Measurements from ENCODE around the gene GTPBP6.
"Not testable (repeated sequence)": the region's sequence is repeated elsewhere in the genome, so short reads cannot be mapped to it uniquely, and the experiment has no call there.

Gene GTPBP6

DNA sequence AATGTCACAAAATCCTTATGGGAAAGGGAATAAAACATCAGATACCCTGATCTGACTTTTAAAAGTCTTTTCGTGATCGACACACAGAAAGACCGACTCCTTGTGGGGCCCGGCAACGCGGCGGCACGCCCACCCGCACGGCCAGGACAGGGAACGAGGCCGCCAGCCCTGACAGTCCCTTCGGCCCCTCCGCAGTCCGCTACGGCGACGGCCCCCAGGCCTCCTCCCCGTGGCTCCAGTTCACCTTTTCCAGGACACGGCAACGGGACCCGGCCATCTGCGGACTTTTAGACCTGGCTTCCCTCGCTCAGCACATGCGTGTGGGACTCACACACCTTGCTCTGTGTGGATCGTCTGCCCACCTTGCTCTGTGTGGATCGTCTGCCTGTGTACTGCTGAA, 33.6 kb upstream of the GTPBP6 start:
- DNase-seq (ENCODE audit: low spot score): no peak

- no peak for DNase-seq (ENCODE audit: low spot score)
These were observed 33.1 kb upstream of the GTPBP6 start for GRCh38 chrX:351736-352135.

GRCh38 chrX:351324-351641, 32.7 kb upstream of the GTPBP6 start:
- not testable (repeated sequence) for DNase-seq (ENCODE audit: low spot score)

- no peak for DNase-seq (ENCODE audit: low spot score)
These were observed 32.1 kb upstream of the GTPBP6 start for GRCh38 chrX:350534-351323.

DNA sequence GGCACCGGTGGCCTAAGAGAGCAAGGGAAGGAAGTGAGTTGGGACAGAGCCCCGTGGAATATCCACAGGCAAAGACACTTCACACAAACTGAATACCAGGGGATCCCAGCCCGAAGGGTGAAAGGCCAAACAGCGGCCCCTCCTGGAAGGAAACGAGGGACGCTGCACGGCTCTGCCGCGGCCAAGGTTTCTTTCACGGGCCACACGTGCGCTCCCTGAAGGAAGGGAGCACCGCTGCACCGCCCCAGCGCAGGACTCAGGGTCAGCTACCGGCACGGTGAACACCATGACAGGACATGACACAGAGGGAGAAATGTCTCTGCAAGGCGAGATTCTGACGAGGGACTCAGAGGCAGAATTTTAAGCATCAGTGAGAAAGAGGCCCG, 31.5 kb upstream of the GTPBP6 start:
- DNase-seq (ENCODE audit: low spot score): no peak

GRCh38 chrX:349702-350101, 31.1 kb upstream of the GTPBP6 start:
- DNase-seq (ENCODE audit: low spot score): no peak

- DNase-seq (ENCODE audit: low spot score): no peak
These were observed 30.6 kb upstream of the GTPBP6 start for GRCh38 chrX:349196-349595.

- DNase-seq (ENCODE audit: low spot score): no peak
These were observed 30.0 kb upstream of the GTPBP6 start for GRCh38 chrX:348461-349117.

DNA sequence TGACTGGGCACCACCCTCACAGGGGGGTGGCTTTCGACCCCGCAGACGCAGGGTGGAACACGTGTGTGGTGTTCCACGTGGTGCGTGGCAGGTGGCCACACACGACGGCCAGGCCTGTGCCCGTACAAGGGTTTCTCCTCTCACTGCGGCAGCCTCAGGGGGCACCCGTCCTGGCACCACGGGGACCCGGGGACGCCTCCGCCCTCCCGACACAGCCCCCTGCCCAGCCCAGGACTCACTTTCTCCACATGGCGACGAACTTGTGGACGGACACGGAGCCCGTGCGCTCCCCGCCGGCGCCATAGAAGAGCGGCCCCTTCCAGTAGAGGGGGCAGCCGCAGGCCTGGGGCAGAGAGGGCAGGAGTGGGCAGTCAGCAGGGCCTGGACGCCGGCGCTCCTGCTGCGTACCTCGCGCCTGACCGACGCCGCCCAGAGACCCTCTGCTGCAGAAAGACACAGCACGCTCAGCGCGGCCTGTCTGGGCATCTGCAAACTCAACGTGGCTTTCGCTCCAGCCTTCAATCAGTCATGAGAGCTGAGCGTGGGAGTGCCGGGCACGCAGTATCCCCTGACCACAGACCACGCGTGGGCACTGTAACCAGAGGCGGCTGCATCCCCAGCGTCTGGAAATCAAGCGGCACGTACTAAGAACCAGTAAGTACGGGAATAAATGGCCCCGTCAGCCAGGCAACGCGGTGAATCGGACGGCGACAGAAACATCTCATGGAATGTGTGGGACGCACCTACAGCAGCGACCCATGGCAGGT, 28.9 kb upstream of the GTPBP6 start:
- no peak for DNase-seq (ENCODE audit: low spot score)

- no peak for DNase-seq (ENCODE audit: low spot score)
These were observed 27.6 kb upstream of the GTPBP6 start for GRCh38 chrX:346034-346813.

- no peak for DNase-seq (ENCODE audit: low spot score)
These were observed 26.7 kb upstream of the GTPBP6 start for GRCh38 chrX:345020-345925.

DNA sequence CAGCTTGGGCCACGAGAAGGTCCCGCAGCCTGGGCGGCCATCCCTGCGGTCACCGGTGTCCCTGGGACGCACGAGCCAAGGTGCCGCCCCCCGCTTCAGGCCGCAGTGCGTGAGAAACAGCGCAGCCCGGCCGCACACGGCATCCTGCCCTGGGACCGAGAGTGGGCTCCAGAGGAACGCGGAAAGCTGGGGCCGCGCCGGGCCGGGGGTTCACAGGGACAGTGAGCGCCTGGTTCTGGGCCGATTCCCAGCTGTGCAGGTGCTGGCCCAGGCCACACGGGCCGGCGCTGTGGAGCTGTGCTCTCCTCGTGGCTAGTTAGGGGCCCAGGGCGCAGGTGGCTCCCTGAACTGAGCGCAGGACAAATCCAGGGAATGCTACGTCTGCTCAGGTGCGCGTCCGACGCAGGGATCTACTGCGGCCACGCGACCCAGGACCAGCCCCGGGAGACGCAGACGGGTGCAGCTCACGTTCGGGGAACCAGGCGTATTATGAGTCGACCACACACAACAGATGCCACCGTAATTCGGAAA, 25.8 kb upstream of the GTPBP6 start:
- DNase-seq (ENCODE audit: low spot score): no peak

- DNase-seq (ENCODE audit: low spot score): no peak
These were observed 23.0 kb upstream of the GTPBP6 start for GRCh38 chrX:341541-342101.

DNA sequence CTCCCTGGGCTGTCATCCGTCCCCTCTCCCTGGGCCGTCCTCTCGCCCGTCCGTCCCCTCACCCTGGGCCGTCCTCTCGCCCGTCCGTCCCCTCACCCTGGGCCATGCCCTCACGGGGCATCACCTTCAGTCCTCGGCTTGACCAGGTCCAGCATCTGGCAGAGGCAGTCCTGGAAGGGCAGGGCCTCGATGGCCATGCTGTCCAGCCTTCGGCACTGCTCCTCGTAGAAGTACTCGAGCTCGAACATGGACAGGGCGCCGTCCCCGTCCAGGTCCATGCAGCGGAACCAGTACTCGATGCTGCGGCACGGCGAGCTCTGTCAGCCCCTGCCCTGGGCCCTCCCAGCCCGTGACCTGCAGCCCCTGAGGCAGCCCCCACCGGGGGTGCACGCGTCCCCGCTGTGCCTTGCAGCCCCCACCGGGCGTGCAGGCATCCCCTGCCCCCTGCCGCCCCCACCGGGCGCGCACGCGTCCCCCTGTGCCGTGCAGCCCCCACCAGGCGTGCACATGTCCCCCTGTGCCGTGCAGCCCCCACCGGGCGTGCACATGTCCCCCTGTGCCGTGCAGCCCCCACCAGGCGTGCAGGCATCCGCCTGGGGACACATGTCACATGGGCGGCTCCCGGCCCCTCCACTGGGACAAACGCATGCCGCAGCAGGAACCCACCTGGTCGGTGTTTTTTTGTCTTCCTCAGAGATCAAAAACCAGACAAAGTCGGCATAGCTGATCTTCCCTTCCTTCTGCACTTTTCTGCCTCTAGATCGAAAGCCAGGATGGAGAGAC, 22.2 kb upstream of the GTPBP6 start:
- no peak for DNase-seq (ENCODE audit: low spot score)

GRCh38 chrX:340121-340520, 21.5 kb upstream of the GTPBP6 start:
- DNase-seq (ENCODE audit: low spot score): no peak

DNA sequence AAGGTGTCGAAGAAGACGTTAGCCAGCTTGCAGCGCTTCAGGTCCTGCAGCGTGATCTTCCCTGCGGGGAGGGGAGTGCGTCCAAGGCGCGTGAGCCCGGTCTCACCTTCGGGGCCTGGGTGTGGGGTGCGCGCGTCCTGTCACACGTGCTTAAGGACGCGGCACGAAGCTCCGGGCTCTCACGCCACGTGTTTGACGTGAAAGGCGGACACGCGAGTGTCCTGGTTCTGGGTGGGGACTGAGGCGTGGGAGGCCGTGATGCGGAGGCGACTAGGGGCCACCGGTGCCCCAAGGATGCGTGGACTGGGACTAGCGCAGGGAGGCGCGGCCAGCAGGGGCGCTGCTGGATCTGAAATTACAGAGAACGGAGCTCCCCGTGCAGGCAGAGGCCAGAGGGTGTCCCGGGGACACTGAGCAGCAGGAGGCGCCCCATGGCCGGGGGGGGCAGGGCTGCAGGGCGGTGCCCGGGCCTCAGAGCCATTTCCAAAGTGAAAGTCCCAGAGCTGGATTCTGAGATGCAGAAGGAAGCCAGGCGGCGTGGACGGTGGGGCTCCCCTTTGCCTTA, 20.3 kb upstream of the GTPBP6 start:
- DNase-seq (ENCODE audit: low spot score): no peak

DNA sequence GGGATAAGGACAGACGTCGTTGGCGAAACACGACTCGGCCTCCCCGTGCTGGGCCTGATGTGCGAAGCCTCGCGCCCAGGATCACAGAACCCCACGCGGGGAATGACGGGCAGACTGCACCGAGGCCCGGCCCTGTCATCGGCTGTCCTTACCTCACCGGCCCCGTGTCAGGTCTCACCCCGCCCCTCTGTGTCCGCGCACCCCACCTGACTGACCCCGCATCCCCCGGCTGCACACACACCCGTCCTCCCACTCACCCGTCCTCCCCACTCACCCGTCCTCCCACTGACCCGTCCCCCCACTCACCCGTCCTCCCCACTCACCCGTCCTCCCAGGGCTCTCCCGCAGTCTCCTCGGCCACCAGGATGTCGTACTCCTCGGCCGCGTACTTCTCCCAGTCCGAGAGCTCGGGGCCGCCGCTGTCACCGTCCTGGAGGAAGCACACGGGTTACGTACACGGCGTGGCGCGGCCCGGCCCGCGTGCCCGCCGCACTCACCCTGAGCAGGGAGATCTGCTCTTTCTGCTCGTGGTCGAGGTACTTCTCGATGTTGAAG, 19.8 kb upstream of the GTPBP6 start:
- no peak for DNase-seq (ENCODE audit: low spot score)

- DNase-seq (ENCODE audit: low spot score): no peak
These were observed 18.8 kb upstream of the GTPBP6 start for GRCh38 chrX:337331-337831.

- DNase-seq (ENCODE audit: low spot score): no peak
These were observed 17.6 kb upstream of the GTPBP6 start for GRCh38 chrX:336227-336626.
